NCI-H2196 treated with DMSO at 0.1 percent for 48 hours (cell line): ENCODE data around the gene ZDHHC14.

Experiments
- DNase-seq: peaks from one replicate; lab custom pipeline; 2025; ENCODE audit not compliant: unreplicated experiment; lab: John Stamatoyannopoulos, UW

ZDHHC14 gene

DNA sequence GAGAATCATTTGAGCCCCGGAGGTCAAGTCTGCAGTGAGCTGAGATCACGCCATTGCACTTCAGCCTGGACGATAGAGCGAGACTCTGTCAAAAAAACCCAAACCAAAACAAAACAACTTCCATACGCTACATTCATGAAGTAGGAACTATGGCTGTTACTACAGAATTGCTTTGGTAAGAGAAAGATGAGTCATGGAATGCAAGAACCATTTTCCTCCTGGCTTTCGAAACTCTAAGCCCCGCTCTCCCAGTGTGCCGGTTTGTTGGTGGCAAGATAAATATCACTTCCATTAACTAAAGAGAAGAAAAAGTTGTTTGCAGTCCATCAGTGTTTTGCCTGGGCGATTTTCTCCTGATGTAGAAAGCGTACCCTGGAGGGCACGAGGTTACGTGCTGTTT is 61.3 kb downstream of the ZDHHC14 start:
- DNase-seq, result no peak

DNA sequence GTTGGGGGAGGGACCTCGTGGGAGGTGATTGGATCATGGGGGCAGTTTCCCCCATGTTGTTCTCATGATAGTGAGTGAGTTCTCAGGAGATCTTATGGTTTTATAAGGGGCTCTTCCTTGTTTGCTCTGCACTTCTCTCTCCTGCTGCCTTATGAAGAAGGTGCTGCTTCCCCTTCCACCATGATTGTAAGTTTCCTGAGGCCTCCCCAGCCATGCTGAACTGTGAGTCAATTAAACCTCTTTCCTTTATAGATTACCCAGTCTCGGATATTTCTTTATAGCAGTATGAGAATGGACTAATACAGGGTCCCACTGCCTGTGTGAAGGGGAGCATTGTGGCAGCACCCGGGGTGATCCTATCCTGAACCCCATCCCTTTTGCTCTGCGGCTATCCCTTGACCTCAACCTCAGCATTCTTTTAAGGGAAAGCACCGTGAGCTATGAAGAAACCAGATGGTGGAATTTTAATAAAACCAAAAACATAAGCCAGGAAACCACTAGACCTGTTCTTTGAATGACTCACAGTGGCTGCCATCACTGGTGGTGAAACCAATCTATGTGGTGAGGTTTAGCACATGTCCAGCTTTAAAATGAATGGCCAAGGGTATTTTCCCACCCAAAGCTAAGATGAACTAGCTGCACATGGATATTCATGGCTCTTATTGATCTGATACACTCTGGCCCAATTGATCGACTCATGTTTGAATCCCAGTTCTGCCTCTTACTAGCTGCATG is 62.2 kb downstream of the ZDHHC14 start:
- DNase-seq, result no peak

DNA sequence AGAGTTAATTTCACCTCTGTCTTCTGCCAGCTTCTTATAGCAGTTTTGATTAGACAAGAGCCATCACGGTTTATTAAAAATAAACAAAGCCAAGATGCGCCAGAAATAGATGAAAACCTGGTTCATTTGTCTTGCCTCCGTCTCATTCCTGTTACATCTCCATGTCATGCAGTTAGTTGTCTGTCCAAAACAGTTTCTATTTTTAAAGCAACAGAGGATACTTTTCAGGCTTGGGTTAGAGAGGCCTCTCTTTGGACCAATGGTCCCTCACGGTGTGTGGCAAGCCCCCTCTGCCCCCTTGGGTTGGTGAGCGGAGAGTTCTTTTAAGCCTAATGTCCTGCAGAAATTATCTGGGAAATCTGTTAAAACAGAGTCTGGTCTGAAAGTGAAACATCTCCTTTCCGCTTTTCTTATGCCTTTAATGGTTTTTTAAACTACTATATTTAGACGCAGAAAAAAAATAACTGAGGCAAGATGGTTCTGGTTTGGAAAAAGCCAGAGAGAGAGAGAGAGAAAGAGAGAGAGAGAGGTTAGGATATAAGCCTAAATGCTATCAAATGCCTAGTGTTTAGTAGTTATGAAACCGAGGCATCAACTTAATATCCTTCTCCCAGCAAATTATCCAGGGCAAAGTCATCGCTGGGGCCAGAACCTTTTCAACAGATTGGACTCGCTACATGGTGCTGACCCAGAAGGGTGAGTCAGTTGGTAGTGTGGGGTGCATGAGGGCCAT is 64.5 kb downstream of the ZDHHC14 start:
- DNase-seq, result no peak

DNA sequence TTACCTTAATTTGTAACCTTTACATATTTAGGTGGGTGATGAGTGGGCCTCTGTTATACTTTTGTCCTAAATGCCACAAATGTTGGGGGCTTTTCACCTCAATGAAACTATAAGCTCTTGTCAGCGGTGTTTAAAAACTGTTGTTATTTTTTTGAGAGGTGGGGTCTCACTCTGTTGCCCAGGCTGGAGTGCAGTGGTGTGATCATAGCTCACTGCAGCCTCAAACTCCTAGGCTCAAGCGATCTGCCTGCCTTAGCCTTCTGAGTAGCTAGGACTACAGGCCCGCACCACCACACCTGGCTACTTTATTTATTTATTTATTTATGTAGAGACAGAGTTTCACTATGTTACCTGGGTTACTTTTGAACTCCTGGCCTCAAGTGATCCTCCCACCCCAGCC is 66.7 kb downstream of the ZDHHC14 start:
- no peak for DNase-seq

DNA sequence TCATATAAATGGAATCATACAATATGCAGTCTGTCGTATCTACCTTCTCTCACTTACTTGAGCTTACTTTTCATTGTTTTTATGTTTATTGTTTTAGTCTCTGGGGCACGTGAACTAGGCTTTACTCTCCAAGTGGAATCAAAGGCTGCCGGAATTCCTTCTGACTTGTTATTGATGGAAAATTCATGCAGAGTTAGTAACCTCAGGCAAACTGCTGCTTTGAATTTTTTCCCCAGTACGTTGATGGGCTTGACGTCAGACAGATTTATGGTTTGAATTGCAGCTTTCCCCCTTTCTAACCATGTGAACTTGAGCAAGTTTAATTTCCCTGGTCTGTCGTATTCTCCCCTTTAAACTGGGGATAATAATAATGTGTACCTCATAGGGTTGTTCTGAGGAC is 68.6 kb downstream of the ZDHHC14 start:
- no peak for DNase-seq

- DNase-seq, result no peak
These were observed 70.1 kb downstream of the ZDHHC14 start for GRCh38 chr6:157450931-157451742.

- DNase-seq, result no peak
These were observed 71.1 kb downstream of the ZDHHC14 start for GRCh38 chr6:157452096-157452495.

GRCh38 chr6:157453131-157453530 is 72.1 kb downstream of the ZDHHC14 start:
- DNase-seq, result no peak

GRCh38 chr6:157453978-157454377 is 73.0 kb downstream of the ZDHHC14 start:
- DNase-seq, result no peak

DNA sequence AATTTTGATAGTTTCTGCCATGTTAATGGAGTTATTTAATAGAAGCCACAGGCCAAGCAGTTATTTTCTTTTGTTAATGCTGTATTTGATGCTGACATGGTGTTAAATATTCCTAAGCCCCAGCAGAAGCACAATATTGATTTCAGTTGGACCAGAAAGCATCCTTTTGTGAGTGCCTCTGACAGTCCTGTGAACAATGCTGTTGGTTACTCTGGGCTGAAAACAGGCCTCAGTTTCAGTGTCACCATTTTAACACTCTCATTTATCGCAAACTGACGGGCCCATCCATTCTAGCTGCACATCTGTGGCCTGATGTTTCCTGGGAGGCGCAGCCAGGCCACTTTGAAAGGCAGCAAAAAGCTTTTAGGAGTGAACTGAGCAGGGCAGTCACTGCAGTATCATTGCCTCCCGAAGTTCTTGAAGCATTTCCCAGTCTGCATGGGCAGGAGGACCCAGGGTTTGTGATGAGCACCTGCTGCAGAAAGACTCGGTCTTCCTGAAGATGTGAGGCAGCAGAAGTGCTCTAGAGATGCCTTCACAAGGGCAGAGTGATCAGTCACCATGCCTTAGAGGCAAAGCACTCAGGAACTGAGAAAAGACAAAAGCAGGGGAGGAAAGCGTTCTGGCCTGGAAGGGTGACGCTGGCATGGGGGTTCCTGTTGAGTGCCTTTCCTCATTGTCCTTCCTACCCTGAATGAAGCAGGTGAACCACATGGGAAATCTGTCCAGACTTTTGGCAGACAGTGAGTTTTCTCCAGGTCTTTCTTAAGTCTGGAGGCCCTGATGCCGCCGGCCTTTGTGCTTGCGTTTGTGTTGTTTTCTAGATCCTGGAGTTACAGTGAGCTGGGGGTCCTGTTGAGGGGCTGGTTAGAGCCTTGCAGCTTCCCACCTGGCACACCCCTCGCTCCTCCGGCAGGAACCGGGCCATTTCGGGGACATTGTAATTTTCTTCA is 74.0 kb downstream of the ZDHHC14 start:
- no peak for DNase-seq

GRCh38 chr6:157455731-157456523 is 74.9 kb downstream of the ZDHHC14 start:
- no peak for DNase-seq

- DNase-seq, result no peak
These were observed 75.5 kb downstream of the ZDHHC14 start for GRCh38 chr6:157456524-157456829.

- DNase-seq, result no peak
These were observed 76.8 kb downstream of the ZDHHC14 start for GRCh38 chr6:157457787-157458186.

DNA sequence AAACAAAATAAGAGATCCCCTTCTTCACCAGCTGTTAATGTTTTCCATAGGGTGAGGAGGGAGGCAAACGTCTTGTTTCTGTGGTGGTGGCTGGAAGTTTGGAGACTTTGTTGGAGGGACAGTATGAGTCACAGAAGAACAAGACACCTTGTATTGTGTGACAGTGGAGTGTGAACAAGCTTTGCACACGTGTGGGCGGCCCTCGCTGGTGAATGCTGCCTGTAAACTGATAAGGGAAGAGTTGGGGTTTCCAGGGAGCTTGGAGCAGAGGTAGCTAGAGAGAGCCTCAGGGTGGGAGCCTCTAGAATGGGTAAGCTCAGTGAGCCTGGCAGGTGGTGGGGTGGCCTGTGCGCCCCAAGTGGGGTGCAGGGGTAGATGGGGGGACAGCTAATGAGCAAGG is 78.3 kb downstream of the ZDHHC14 start:
- DNase-seq, result no peak

GRCh38 chr6:157460182-157460999 is 79.4 kb downstream of the ZDHHC14 start:
- no peak for DNase-seq

DNA sequence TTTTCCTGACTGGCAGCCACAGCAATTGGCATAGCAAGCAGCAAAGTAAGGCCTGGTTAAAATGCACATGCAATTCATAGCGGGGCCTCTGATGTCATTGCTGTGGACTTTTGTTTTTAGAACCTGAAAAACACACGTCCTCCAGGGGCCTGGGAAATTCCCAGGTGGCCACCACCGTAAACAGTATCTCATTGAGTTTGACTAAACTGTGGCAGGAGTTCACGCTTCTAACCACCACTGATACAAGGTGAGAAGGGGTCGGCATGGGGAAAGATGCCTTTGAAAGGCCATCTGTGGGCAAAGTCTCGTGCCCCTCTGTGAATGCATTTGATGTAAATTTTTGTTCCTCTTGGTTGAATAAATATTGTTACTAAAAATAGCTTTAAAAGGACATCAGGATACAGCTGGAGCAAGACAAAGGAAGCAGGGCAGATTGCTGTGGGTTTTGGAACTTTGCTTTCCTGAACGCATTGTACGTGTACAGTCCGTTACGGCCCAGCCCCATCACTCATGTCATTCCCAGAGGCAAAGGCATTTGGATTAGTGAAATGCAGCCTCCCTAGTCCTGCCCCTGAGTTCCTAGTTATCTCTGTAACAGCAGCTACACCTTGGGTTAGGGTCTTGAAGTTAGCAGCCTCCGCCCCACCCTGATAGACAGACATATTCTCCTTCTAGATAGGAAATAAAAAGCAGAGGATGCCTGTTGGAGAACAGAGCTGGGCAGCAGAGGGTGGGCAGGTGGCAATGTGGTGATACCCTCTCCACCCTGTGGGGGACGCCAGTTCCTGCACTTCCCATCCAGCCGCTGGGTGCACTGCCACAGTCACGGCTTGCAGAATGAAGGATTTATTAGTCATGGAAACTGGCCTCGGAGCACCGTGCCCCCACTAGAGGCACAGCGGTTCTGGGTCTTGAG is 80.3 kb downstream of the ZDHHC14 start:
- DNase-seq, result no peak

- DNase-seq, result no peak
These were observed 82.2 kb downstream of the ZDHHC14 start for GRCh38 chr6:157462956-157463742.
